ENCODE results near the gene AR. TPM values are rescaled to one million over a fixed set of nuclear protein-coding genes. Genes with fewer than 3 reads are reported as not detected.

The AR gene
- total RNA-seq, 5 donors from 2014 or later (not counting 1 experiment from before 2014, with no cell fraction given) = 0.14 to 0.40 (median 0.32) TPM

DNA sequence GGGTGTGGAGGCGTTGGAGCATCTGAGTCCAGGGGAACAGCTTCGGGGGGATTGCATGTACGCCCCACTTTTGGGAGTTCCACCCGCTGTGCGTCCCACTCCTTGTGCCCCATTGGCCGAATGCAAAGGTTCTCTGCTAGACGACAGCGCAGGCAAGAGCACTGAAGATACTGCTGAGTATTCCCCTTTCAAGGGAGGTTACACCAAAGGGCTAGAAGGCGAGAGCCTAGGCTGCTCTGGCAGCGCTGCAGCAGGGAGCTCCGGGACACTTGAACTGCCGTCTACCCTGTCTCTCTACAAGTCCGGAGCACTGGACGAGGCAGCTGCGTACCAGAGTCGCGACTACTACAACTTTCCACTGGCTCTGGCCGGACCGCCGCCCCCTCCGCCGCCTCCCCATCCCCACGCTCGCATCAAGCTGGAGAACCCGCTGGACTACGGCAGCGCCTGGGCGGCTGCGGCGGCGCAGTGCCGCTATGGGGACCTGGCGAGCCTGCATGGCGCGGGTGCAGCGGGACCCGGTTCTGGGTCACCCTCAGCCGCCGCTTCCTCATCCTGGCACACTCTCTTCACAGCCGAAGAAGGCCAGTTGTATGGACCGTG is 2.2 kb downstream of the AR start:
- peaks cover 28 to 38% of the 10 kb centered on the region in 2 donors for H3K27me3 Mint-ChIP-seq
- 2% methylated on average over 16 of the region's 41 CpGs for WGBS (ENCODE audit: insufficient coverage)
- Histone ChIP-seq H3K27me3 (replicated peaks in 1 of 2; ENCODE audit: control insufficient read depth in 2 of 2, extremely low read depth in 1 of 2, insufficient read depth in 2 of 2, low read length in 1 of 2) (peaks cover 5 to 32% of the 10 kb centered on the region in 2 experiments), H3K4me1 (ENCODE audit: control insufficient read depth in 1 of 2, extremely low read depth in 1 of 2, insufficient read depth in 2 of 2, low read length in 2 of 2) (peaks cover 0 to 9% of the 10 kb centered on the region in 2 experiments), H3K4me3 (ENCODE audit: control insufficient read depth in 1 of 2, extremely low read depth in 1 of 2, low read length in 1 of 2) (peak overlapping the region in 1 of 2 donors; percentile 76), H3K36me3 (ENCODE audit: control insufficient read depth in 2 of 2, extremely low read depth in 1 of 2, insufficient read depth in 1 of 2, low read length in 1 of 2) (no peaks in the 10 kb centered on the region), H3K9me3 (no peaks in the 10 kb centered on the region), H3K27ac (ENCODE audit: low read length) (no peak overlapping the region)
- H3K4me3 Mint-ChIP-seq = peak overlapping the region in 1 of 3 donors; percentile 72
- peaks cover 0 to 2% (median 0%) of the 10 kb centered on the region in 3 donors for H3K9me3 Mint-ChIP-seq
- ChIA-PET POLR2A (no interaction called here), CTCF (no interaction called here)
- H3K27ac Mint-ChIP-seq = no peak overlapping the region
- no peaks in the 10 kb centered on the region for H3K36me3 Mint-ChIP-seq
- peak in 1 of 4 experiments; percentile 19 for ATAC-seq (replicated peaks in 1 of 4)
- DNase-seq = no peak
- H3K4me1 Mint-ChIP-seq = peaks cover 5 to 6% (median 6%) of the 10 kb centered on the region in 3 donors

DNA sequence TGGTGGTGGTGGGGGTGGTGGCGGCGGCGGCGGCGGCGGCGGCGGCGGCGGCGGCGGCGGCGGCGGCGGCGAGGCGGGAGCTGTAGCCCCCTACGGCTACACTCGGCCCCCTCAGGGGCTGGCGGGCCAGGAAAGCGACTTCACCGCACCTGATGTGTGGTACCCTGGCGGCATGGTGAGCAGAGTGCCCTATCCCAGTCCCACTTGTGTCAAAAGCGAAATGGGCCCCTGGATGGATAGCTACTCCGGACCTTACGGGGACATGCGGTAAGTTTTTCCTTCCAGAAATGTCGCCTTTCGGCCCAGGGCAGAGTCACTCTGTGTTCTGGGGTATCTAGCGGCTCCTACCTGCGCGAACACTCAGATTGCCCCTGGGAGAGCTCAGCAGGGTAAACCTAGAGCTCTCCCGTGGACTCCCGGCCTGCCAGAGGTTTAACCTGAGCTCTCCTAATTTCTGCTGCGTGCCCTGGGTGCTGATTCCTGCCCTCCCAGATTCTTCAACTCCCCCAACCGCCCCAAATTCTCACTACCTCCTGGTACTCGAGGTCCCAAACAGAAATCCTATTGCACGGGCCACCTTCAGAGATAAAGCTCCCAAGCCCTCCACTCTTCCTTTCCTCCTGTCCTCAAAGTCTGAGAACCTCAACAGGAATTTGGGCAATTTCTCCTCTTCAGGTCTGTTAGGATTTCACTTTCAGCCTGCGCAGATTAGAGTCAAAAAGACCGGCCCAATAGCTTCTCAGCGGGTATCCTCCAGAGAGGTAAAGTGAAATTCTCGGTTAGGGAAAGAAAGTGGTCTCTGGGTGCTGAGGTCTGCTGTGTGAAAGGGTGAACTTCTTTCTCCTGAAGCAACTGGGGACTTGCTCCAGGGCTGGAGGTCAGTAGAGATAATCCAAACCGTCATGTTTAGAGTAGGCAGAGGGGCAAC is 2.9 kb downstream of the AR start:
- H3K4me1 Mint-ChIP-seq = peaks cover 5 to 6% (median 6%) of the 10 kb centered on the region in 3 donors
- POLR2A ChIA-PET = interaction anchor here in 1 of 2 donors (0.6 kb wide), 1 partner anchor 538 kb away, joined by 3 read pairs; no protein-coding TSS in a partner anchor
- peak overlapping the region in 2 of 3 donors; percentile 41 to 51 for H3K4me3 Mint-ChIP-seq
- Histone ChIP-seq H3K4me3 (ENCODE audit: control insufficient read depth in 1 of 2, extremely low read depth in 1 of 2, low read length in 1 of 2) (peak overlapping the region in 1 of 2 donors; percentile 76), H3K9me3 (no peaks in the 10 kb centered on the region), H3K27me3 (replicated peaks in 1 of 2; ENCODE audit: control insufficient read depth in 2 of 2, extremely low read depth in 1 of 2, insufficient read depth in 2 of 2, low read length in 1 of 2) (peaks cover 5 to 32% of the 10 kb centered on the region in 2 experiments), H3K4me1 (ENCODE audit: control insufficient read depth in 1 of 2, extremely low read depth in 1 of 2, insufficient read depth in 2 of 2, low read length in 2 of 2) (peaks cover 0 to 9% of the 10 kb centered on the region in 2 experiments), H3K36me3 (ENCODE audit: control insufficient read depth in 2 of 2, extremely low read depth in 1 of 2, insufficient read depth in 1 of 2, low read length in 1 of 2) (no peaks in the 10 kb centered on the region), H3K27ac (ENCODE audit: low read length) (no peak overlapping the region)
- H3K27me3 Mint-ChIP-seq = peaks cover 28 to 42% of the 10 kb centered on the region in 2 donors
- ATAC-seq (replicated peaks in 1 of 4) = no peak
- H3K9me3 Mint-ChIP-seq = no peaks in the 10 kb centered on the region
- H3K27ac Mint-ChIP-seq = no peak overlapping the region
- WGBS (ENCODE audit: insufficient coverage) = 20% methylated on average over 25 of the region's 44 CpGs
- CTCF ChIA-PET = interaction anchor here in 1 of 2 donors (0.6 kb wide), 1 partner anchor 236 kb away, joined by 3 read pairs; no protein-coding TSS in a partner anchor
- peak in 1 of 35 experiments; percentile 3 for DNase-seq
- no peaks in the 10 kb centered on the region for H3K36me3 Mint-ChIP-seq

DNA sequence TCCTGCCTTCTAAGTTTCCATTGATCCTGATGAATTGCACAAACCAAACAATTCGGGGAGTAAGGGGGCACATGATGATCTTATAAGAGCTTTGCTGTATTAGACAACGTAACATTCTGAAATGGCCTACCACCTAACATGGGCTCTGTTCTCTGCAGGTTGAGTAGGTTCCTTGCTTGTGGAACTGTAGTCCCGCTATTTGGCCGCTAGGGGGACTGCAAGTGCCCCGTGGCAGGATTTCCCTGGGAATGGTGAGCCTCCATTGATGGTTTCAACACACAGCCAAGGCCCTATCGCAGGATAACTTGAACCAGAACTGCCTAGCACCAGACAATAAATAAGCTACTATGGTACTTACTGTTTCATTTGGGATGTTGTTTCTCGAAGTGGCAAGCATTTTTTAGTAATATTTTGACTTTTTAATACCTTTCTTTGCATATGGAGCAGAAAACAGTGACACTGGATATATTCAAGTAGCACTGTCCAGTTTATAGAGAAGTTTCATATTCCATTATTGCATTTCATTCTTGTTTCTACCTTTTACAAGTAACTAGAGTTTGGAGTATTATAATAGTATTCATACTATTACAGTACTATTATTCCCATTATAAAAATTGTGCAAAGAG is 11.9 kb downstream of the AR start:
- Mint-ChIP-seq H3K27me3 (peaks cover 0 to 37% of the 10 kb centered on the region in 2 donors), H3K36me3 (no peaks in the 10 kb centered on the region), H3K27ac (no peak overlapping the region), H3K9me3 (peaks cover 0 to 2% (median 0%) of the 10 kb centered on the region in 3 donors), H3K4me3 (no peak overlapping the region), H3K4me1 (no peaks in the 10 kb centered on the region)
- whole genome bisulfite sequencing (ENCODE audit: insufficient coverage) = no CpG with 5 or more reads among the region's 7 CpGs
- CTCF ChIA-PET = no interaction called here
- POLR2A ChIA-PET = no interaction called here
- Histone ChIP-seq H3K36me3 (ENCODE audit: control insufficient read depth in 2 of 2, extremely low read depth in 1 of 2, insufficient read depth in 1 of 2, low read length in 1 of 2) (no peaks in the 10 kb centered on the region), H3K4me1 (ENCODE audit: control insufficient read depth in 1 of 2, extremely low read depth in 1 of 2, insufficient read depth in 2 of 2, low read length in 2 of 2) (no peaks in the 10 kb centered on the region), H3K27ac (ENCODE audit: low read length) (no peak overlapping the region), H3K27me3 (replicated peaks in 1 of 2; ENCODE audit: control insufficient read depth in 2 of 2, extremely low read depth in 1 of 2, insufficient read depth in 2 of 2, low read length in 1 of 2) (no peaks in the 10 kb centered on the region), H3K4me3 (ENCODE audit: control insufficient read depth in 1 of 2, extremely low read depth in 1 of 2, low read length in 1 of 2) (no peak overlapping the region), H3K9me3 (no peaks in the 10 kb centered on the region)
- ATAC-seq (replicated peaks in 1 of 4) (no peak), DNase-seq (peak in 1 of 35 experiments; percentile 0)

DNA sequence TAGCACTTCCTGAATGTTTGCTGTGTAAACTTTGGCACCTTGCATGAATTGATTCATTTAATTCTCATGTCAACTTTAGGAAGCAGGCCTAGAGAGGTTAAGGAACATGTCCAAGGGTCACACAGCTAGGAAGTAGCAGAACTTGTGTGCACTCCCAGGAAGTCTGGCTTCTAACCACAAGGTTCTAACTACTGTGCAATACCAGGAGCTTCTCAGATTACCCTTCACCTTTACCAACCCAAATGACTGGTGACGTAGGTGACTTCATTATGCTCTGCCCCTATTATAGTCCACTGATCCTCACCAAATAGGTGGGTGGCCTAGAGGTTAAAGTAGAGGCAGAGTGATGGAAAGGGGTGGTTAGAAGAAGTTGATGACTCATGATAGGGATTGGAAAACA is 14.4 kb downstream of the AR start:
- no peaks in the 10 kb centered on the region for H3K9me3 Mint-ChIP-seq
- H3K4me1 Mint-ChIP-seq = no peaks in the 10 kb centered on the region

DNA sequence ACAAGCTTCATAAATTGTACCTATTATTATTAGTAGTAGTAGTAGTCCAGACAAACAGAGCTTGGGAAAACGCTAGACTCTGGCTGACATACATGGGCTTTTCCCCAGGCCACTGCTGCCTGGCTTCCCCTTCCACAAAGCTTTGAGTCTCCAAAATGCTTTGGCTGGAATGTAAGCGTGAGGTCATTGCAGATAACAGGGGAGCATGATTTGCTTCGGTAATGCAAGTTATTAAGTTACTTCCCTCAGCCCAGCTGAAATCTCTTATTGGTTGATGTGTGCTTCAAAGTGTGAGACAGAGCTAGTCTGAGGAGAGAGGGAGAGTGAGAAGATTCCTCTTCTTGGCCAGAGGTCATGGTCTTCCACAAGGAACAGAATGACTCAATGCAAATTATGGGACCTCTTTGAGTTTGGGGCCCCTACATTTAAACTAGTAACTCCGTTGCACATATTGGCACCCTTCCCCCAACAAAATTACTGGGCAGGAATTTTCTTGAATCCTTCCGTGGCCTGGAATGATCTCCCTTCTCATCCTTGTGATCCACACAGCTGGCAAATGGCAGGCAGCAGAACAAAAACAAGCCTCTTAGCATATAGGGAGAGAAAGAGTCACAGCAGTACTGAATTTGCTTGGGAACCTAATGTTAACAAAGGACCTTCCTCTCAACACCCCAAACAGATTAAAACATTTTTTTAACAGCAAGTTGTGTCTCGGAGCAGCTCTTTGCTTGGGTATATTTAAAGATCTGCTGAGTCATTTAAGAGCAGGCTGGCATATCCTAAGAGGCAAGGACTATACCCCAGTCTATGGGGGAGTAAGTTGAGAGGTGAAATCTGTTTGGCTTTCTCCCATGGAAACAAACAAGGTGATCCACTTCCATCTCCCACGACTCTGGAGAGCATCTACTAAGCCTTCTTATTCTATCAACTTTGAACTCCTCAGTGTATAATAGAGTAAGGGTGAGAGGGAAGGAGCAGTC is 19.9 kb downstream of the AR start:
- no peaks in the 10 kb centered on the region for H3K27me3 ChIP-seq (replicated peaks in 1 of 2; ENCODE audit: control insufficient read depth in 2 of 2, extremely low read depth in 1 of 2, insufficient read depth in 2 of 2, low read length in 1 of 2)
- Mint-ChIP-seq H3K4me3 (no peak overlapping the region), H3K27me3 (peaks cover 0 to 33% of the 10 kb centered on the region in 2 donors), H3K27ac (no peak overlapping the region), H3K36me3 (no peaks in the 10 kb centered on the region), H3K4me1 (no peaks in the 10 kb centered on the region), H3K9me3 (no peaks in the 10 kb centered on the region)
- no peak overlapping the region for H3K4me3 ChIP-seq (ENCODE audit: control insufficient read depth in 1 of 2, extremely low read depth in 1 of 2, low read length in 1 of 2)
- ChIA-PET POLR2A (no interaction called here), CTCF (no interaction called here)
- DNase-seq (no peak), ATAC-seq (replicated peaks in 1 of 4) (no peak)
- no peaks in the 10 kb centered on the region for H3K9me3 ChIP-seq
- no peaks in the 10 kb centered on the region for H3K4me1 ChIP-seq (ENCODE audit: control insufficient read depth in 1 of 2, extremely low read depth in 1 of 2, insufficient read depth in 2 of 2, low read length in 2 of 2)
- H3K27ac ChIP-seq (ENCODE audit: low read length) = no peak overlapping the region
- no CpG with 5 or more reads among the region's 7 CpGs for WGBS (ENCODE audit: insufficient coverage)
- H3K36me3 ChIP-seq (ENCODE audit: control insufficient read depth in 2 of 2, extremely low read depth in 1 of 2, insufficient read depth in 1 of 2, low read length in 1 of 2) = no peaks in the 10 kb centered on the region

More for the DNA sequence above, 14.4 kb downstream of the AR start:
- H3K4me3 ChIP-seq (ENCODE audit: control insufficient read depth in 1 of 2, extremely low read depth in 1 of 2, low read length in 1 of 2) = no peak overlapping the region
- CTCF ChIA-PET = no interaction called here
- H3K27me3 ChIP-seq (replicated peaks in 1 of 2; ENCODE audit: control insufficient read depth in 2 of 2, extremely low read depth in 1 of 2, insufficient read depth in 2 of 2, low read length in 1 of 2) = no peaks in the 10 kb centered on the region
- H3K4me1 ChIP-seq (ENCODE audit: control insufficient read depth in 1 of 2, extremely low read depth in 1 of 2, insufficient read depth in 2 of 2, low read length in 2 of 2) = no peaks in the 10 kb centered on the region
- no peak for ATAC-seq (replicated peaks in 1 of 4)
- no peak overlapping the region for H3K4me3 Mint-ChIP-seq
- no peaks in the 10 kb centered on the region for H3K36me3 Mint-ChIP-seq
- no peak for DNase-seq
- no peak overlapping the region for H3K27ac Mint-ChIP-seq
- H3K36me3 ChIP-seq (ENCODE audit: control insufficient read depth in 2 of 2, extremely low read depth in 1 of 2, insufficient read depth in 1 of 2, low read length in 1 of 2) = no peaks in the 10 kb centered on the region
- H3K27ac ChIP-seq (ENCODE audit: low read length) = no peak overlapping the region
- H3K9me3 ChIP-seq = no peaks in the 10 kb centered on the region
- H3K27me3 Mint-ChIP-seq = peaks cover 0 to 24% of the 10 kb centered on the region in 2 donors
- WGBS (ENCODE audit: insufficient coverage) = no CpG with 5 or more reads among the region's 1 CpG
- POLR2A ChIA-PET = no interaction called here

Measured in T-cell (primary cell).